Body of pancreas (tissue), 4 donors: Measurements from ENCODE around the gene PNPLA6. TPM values are rescaled to one million over a fixed set of nuclear protein-coding genes. Genes with fewer than 3 reads are reported as not detected.

ENCODE experiments used
- ATAC-seq: fragments of 150-250 bp; one replicate; pipeline ENCODE4 v1.9.1; 2016
- DNase-seq, 4 donors: peaks; one replicate each; pipeline ENCODE4 v3.0.0-alpha.2; 2019
- H3K27ac ChIP-seq, 4 donors: fragments of 200-600 bp; sonication (generic); 1 replicate in 3 of 4; 2 replicates in 1 of 4; pipeline versions ENCODE4 v1.5.1 to v1.6.1; 2016 to 2019; ENCODE audit warnings: mild to moderate bottlenecking in 1 of 4, mixed read lengths in 1 of 4, moderate library complexity in 1 of 4
- H3K27me3 ChIP-seq, 2 donors: fragments of 200-600 bp; sonication (generic); one replicate each; pipeline ENCODE4 v1.6.0; 2016; ENCODE audit warnings: mild to moderate bottlenecking in 1 of 2
- H3K36me3 ChIP-seq, 2 donors: fragments of 200-600 bp; sonication (generic); replicated peaks in 1 of 2; 2 replicates each; pipeline ENCODE4 v1.5.1; 2016; ENCODE audit warnings: low read depth in 2 of 2; ENCODE audit not compliant: insufficient read depth in 1 of 2
- H3K4me1 ChIP-seq: fragments of 200-600 bp; sonication (generic); one replicate; pipeline ENCODE4 v1.6.0; 2016
- H3K4me3 ChIP-seq, 2 donors: fragments of 200-600 bp; sonication (generic); 1 replicate in 1 of 2; 2 replicates in 1 of 2; pipeline ENCODE4 v1.5.1; 2016 to 2019
- H3K9me3 ChIP-seq, 3 donors: fragments of 200-600 bp; sonication (generic); 1 replicate in 2 of 3; 2 replicates in 1 of 3; pipeline ENCODE4 v1.5.1; 2016
- POLR2A ChIP-seq, 3 donors: fragments of 450-650 bp; IDR thresholded peaks; one replicate each; pipeline ENCODE4 v1.6.1; 2016; ENCODE audit warnings: antibody characterized with exemption in 3 of 3, mild to moderate bottlenecking in 2 of 3
- WGBS, 2 donors: methylation state at CpG; one replicate each; pipeline ENCODE4 v1.1.5; 2017; 5-methylcytosine and 5-hydroxymethylcytosine counted together
- intact Hi-C: fragments of 100-400 bp; cut with DNase I; formaldehyde crosslinking; loops from one replicate; pipeline ENCODE4 v1.15.1; 2023
- total RNA-seq, 2 donors: library from RNA; depleted of rRNA; stranded (reverse); fragments of >200 nt; gene quantifications; one replicate each; pipeline ENCODE4 v1.1.0, GENCODE V29; 2016
- TF ChIP-seq, protein P1 (sequence below), 7 experiments: fragments of 450-650 bp in 4 of 7; fragments of 200-600 bp in 3 of 7; sonication (generic) in 3 of 7; IDR thresholded peaks; one replicate each; pipeline ENCODE4 v1.5.1; 2016 to 2019; ENCODE audit warnings: antibody characterized with exemption in 7 of 7

PNPLA6 gene
- total RNA-seq, 2 donors from 2014 or later: 43.8 to 52.1 TPM

DNA sequence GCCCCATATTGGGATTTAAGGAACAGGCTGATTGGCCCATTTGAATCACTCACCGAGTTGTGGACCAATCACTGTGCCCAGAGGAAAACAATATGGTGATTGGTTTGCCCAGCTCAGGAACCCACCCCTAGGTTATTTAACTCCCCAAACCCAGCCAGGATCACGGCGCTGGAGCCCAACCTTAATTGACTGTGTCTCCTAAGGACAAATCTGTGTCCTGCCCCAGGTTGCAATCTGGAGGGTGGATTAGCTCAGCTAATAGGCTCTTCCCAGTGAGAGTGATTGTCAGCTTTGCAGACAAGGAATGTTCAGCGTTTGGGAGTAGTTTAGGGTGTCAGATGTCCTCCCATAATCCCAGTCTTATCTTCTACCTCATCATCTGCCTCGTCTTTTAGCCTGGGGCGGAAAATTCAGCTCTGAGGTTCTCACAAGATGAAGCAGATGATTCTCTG is 23.1 kb upstream of the PNPLA6 start:
- whole genome bisulfite sequencing, 2 donors: 31 to 47% methylated on average over 3 to 6 of the region's 6 CpGs
- TF ChIP-seq, protein P1, sequence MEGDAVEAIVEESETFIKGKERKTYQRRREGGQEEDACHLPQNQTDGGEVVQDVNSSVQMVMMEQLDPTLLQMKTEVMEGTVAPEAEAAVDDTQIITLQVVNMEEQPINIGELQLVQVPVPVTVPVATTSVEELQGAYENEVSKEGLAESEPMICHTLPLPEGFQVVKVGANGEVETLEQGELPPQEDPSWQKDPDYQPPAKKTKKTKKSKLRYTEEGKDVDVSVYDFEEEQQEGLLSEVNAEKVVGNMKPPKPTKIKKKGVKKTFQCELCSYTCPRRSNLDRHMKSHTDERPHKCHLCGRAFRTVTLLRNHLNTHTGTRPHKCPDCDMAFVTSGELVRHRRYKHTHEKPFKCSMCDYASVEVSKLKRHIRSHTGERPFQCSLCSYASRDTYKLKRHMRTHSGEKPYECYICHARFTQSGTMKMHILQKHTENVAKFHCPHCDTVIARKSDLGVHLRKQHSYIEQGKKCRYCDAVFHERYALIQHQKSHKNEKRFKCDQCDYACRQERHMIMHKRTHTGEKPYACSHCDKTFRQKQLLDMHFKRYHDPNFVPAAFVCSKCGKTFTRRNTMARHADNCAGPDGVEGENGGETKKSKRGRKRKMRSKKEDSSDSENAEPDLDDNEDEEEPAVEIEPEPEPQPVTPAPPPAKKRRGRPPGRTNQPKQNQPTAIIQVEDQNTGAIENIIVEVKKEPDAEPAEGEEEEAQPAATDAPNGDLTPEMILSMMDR (IDR thresholded peaks at IDR 0.05): no peak
- TF ChIP-seq POLR2A (IDR thresholded peaks at IDR 0.05): no peak
- no peak overlapping the region for H3K4me3 ChIP-seq
- no peak overlapping the region for H3K27ac ChIP-seq
- peaks cover 16% of the 10 kb centered on the region for H3K4me1 ChIP-seq
- DNase-seq: no peak
- intact Hi-C loops: no loop called here
- H3K27me3 ChIP-seq: no peaks in the 10 kb centered on the region
- H3K36me3 ChIP-seq: no peaks in the 10 kb centered on the region
- no peak for ATAC-seq
- no peaks in the 10 kb centered on the region for H3K9me3 ChIP-seq

DNA sequence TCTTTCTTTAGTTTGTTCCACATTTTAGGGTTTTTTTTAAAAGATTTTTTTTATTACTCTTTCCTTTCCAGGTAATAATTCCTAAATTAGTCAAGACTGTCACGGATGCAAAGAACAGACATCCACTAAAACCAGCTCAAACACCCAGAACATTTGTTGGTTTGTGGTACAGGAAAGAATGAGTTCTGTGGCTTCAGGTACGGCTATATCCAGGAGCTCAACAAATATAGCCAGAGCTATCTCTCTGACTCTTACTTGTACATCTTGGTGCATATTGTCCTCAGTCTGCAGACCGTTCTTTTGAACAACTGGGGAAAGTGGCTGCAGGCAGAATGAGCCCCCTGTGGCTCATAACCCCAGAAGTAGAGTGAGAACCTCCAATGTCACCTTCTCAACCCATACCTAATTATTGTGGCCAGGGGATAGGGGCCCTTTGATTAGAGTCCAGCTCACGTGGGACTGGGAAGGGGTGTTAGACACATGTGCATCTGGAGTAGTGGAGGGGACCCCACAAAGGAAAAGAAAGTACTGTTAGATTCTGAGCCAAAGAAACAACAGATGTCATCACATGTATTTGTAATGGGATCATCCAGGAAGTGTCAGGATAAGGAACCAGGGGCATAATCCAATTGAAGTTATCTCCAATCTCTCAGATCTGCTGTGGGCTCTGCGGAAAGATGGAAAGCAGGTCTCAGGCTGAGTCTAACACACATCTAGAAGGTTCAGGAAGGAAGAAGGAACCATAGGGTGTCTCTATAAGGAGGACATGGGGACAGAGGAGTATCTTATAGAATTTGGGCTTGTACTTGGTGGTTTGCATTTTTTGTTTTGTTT is 21.5 kb upstream of the PNPLA6 start:
- TF ChIP-seq, protein P1 (IDR thresholded peaks at IDR 0.05): no peak
- no peak for TF ChIP-seq POLR2A (IDR thresholded peaks at IDR 0.05)
- no peak overlapping the region for H3K27ac ChIP-seq
- no peak for ATAC-seq

DNA sequence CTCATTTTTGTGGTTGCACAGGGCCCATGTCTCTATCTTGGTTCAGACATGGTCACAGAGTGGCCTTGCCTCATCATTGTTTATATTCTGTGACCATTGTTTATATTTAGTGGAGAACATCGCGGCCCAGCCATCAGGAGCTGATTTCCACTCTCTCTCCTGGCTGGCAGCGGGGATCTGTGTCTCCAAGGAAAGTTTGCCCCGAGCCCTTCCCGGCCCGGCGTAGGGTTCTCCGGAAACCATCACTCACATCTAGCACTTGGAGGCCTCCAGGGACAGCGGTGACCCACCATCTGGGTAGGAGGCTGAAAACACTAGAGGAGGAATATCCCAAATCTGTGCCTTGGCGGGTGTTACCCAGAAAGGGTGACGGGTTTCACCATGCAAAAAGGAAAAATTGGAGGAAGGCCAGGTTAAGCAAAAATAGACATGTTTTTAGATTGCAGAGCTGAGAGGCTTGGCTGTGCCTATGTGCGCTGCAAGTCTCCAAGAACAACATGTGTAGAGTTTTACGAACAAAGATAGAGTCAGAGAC is 20.3 kb upstream of the PNPLA6 start:
- intact Hi-C loops: no loop called here
- ATAC-seq (no peak), DNase-seq (no peak)
- no peak for TF ChIP-seq POLR2A (IDR thresholded peaks at IDR 0.05)
- TF ChIP-seq, protein P1 (IDR thresholded peaks at IDR 0.05): no peak
- H3K9me3 ChIP-seq: no peaks in the 10 kb centered on the region
- H3K4me1 ChIP-seq: peaks cover 16% of the 10 kb centered on the region
- 64 to 74% methylated on average over 13 of the region's 13 CpGs for WGBS, 2 donors
- H3K4me3 ChIP-seq: no peak overlapping the region
- no peaks in the 10 kb centered on the region for H3K36me3 ChIP-seq
- peak overlapping the region in 2 of 4 donors; percentile 49 to 59 for H3K27ac ChIP-seq
- no peaks in the 10 kb centered on the region for H3K27me3 ChIP-seq

More for the DNA sequence above, 21.5 kb upstream of the PNPLA6 start:
- 76 to 80% methylated on average over 5 of the region's 5 CpGs for WGBS, 2 donors
- Histone ChIP-seq H3K4me1 (peaks cover 16% of the 10 kb centered on the region), H3K9me3 (no peaks in the 10 kb centered on the region), H3K4me3 (no peak overlapping the region), H3K27me3 (no peaks in the 10 kb centered on the region), H3K36me3 (no peaks in the 10 kb centered on the region)
- intact Hi-C loops: no loop called here
- DNase-seq: no peak

DNA sequence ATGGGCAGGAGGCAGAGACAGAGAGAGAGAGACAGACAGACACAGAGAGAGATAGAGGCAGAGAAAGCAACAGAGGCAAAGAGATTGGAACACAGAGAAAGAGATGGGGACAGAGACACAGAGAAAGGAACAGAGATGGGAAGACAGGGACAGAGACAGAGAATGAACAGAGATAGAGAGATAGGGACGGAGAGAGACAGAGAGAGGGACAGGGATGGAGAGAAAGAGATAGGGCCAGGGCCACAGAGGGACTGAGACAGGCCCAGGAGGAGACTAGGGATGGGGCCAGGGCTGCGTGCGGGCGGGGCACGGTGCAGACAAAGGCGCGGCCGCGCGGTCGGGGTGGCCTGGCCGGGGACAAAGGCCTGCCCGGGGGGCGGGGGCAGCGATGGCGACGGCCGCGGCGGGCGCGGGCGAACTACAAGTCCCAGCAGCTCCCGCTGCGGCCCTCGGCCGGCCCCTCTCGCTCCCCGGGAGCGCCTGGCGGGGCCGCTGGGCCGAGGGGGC is 19.8 kb upstream of the PNPLA6 start, which contains the start of gene ZNF358:
Gene ZNF358, plus strand, starts transcription at position 459 of the 507 bp plus-strand sequence. CDS start 3,140 bp downstream, outside the sequence.
- peaks cover 16% of the 10 kb centered on the region for H3K4me1 ChIP-seq
- H3K36me3 ChIP-seq: no peaks in the 10 kb centered on the region
- WGBS, 2 donors: 1% methylated on average over 12 to 33 of the region's 33 CpGs
- no peaks in the 10 kb centered on the region for H3K27me3 ChIP-seq
- no peaks in the 10 kb centered on the region for H3K9me3 ChIP-seq
- peak within 1 kb of the TSS; percentile 25 to 76 (median 66) for H3K27ac ChIP-seq
- H3K4me3 ChIP-seq: peak within 1 kb of the TSS; percentile 20 to 67
- ATAC-seq (peak; percentile 87), DNase-seq (peak; percentile 64 to 74 (median 71))
- TF ChIP-seq POLR2A (IDR thresholded peaks at IDR 0.05): peak in 2 of 3 donors; percentile 16 to 19
- TF ChIP-seq, protein P1 (IDR thresholded peaks at IDR 0.05): no peak
- intact Hi-C loops: no loop called here
